Smooth muscle cell (in vitro differentiated cells): ENCODE measurements around the gene UBE2O. TPM values are rescaled to one million over a fixed set of nuclear protein-coding genes. Genes with fewer than 3 reads are reported as not detected.
A peak's percentile ranks its signal among the peaks of the same experiment; 100 is the strongest.

Experiments used
- DNase-seq: peaks from one replicate; lab custom pipeline; 2025; ENCODE audit not compliant: unreplicated experiment; lab: John Stamatoyannopoulos, UW
- H2AFZ ChIP-seq: fragments of 200-600 bp; sonication (generic); 2 replicates; pipeline ENCODE4 v1.6.0; 2016; ENCODE audit warnings: antibody characterized with exemption, low read depth, mild to moderate bottlenecking
- H3F3A ChIP-seq: fragments of 200-600 bp; sonication (generic); 2 replicates; pipeline ENCODE4 v1.6.0; 2017; ENCODE audit warnings: antibody characterized with exemption, low read depth
- H3K27ac ChIP-seq: fragments of 200-600 bp; sonication (generic); 2 replicates; pipeline ENCODE4 v1.5.1; 2016; ENCODE audit warnings: low read depth, mild to moderate bottlenecking
- H3K27me3 ChIP-seq: fragments of 200-600 bp; sonication (generic); 2 replicates; pipeline ENCODE4 v1.6.1; 2016; ENCODE audit warnings: low read depth, mild to moderate bottlenecking
- H3K36me3 ChIP-seq: fragments of 200-600 bp; sonication (generic); 2 replicates; pipeline ENCODE4 v1.5.1; 2016; ENCODE audit warnings: low read depth
- H3K4me1 ChIP-seq: fragments of 200-600 bp; sonication (generic); 2 replicates; pipeline ENCODE4 v1.5.1; 2016; ENCODE audit warnings: low read depth
- H3K4me2 ChIP-seq: fragments of 200-600 bp; sonication (generic); 2 replicates; pipeline ENCODE4 v1.6.0; 2016; ENCODE audit warnings: mild to moderate bottlenecking
- H3K4me3 ChIP-seq: fragments of 200-600 bp; sonication (generic); 2 replicates; pipeline ENCODE4 v1.5.1; 2016; ENCODE audit warnings: mild to moderate bottlenecking
- H3K79me2 ChIP-seq: fragments of 200-600 bp; sonication (generic); 2 replicates; pipeline ENCODE4 v1.6.0; 2016; ENCODE audit warnings: low read depth, mild to moderate bottlenecking
- H3K9ac ChIP-seq: fragments of 200-600 bp; sonication (generic); 2 replicates; pipeline ENCODE4 v1.6.0; 2016; ENCODE audit warnings: low read depth
- H3K9me3 ChIP-seq: fragments of 200-600 bp; sonication (generic); replicated peaks from 2 replicates; pipeline ENCODE4 v1.5.1; 2016; ENCODE audit warnings: low read depth
- H4K20me1 ChIP-seq: fragments of 200-600 bp; sonication (generic); 2 replicates; pipeline ENCODE4 v1.6.0; 2016; ENCODE audit warnings: low read depth
- CTCF ChIP-seq: fragments of 200-600 bp; sonication (generic); IDR thresholded peaks from 2 replicates; pipeline ENCODE4 v1.5.1; 2017; ENCODE audit warnings: borderline replicate concordance, mild to moderate bottlenecking, antibody characterized with exemption; ENCODE audit not compliant: insufficient read depth, poor library complexity, severe bottlenecking
- WGBS: methylation state at CpG from one replicate; pipeline ENCODE4 v1.1.7; 2016; ENCODE audit warnings: low lambda C conversion rate; 5-methylcytosine and 5-hydroxymethylcytosine counted together
- polyA plus RNA-seq: library from polyadenylated mRNA; unstranded; fragments of >200 nt; fragmentation: Nextera tagmentation; extraction: Ambion mirVana; gene quantifications from 2 replicates; pipeline ENCODE4 v1.2.1, GENCODE V29; 2016
- total RNA-seq: library from RNA; depleted of rRNA; stranded (reverse); fragments of >200 nt; gene quantifications from 2 replicates; pipeline ENCODE4 v1.2.3, GENCODE V29; 2014

UBE2O gene
- total and polyA plus RNA-seq, 2 experiments from 2014 or later: 10.1 to 12.1 TPM

- H3K4me3 ChIP-seq: peak overlapping the region; percentile 84
- H4K20me1 ChIP-seq: peaks cover 16% of the 10 kb centered on the region
- H3K36me3 ChIP-seq: no peaks in the 10 kb centered on the region
- H3K27ac ChIP-seq: peak overlapping the region; percentile 89
- TF ChIP-seq CTCF: no peak
- no peaks in the 10 kb centered on the region for H3K79me2 ChIP-seq
- H3F3A ChIP-seq: peaks cover 6% of the 10 kb centered on the region
- peak overlapping the region; percentile 99 for H3K4me2 ChIP-seq
- peak overlapping the region; percentile 91 for H2AFZ ChIP-seq
- DNase-seq: peak; percentile 47
- H3K9ac ChIP-seq: peak overlapping the region; percentile 90
- no peaks in the 10 kb centered on the region for H3K27me3 ChIP-seq
- H3K4me1 ChIP-seq: peaks cover 13% of the 10 kb centered on the region
- WGBS: 0% methylated on average over 15 of the region's 21 CpGs
- H3K9me3 ChIP-seq: no peaks in the 10 kb centered on the region
Measured at GRCh38 chr17:76382351-76382802, 70.6 kb downstream of the UBE2O start.

GRCh38 chr17:76381633-76382350 lies 71.2 kb downstream of the UBE2O start:
- H3F3A ChIP-seq: peaks cover 6% of the 10 kb centered on the region
- no peak overlapping the region for H3K4me3 ChIP-seq
- no peaks in the 10 kb centered on the region for H3K36me3 ChIP-seq
- no peak for DNase-seq
- peaks cover 13% of the 10 kb centered on the region for H3K4me1 ChIP-seq
- WGBS: 53% methylated on average over 17 of the region's 19 CpGs
- H3K9ac ChIP-seq: peak overlapping the region; percentile 90
- peak overlapping the region; percentile 99 for H3K4me2 ChIP-seq
- peaks cover 10% of the 10 kb centered on the region for H4K20me1 ChIP-seq
- H2AFZ ChIP-seq: no peak overlapping the region
- H3K79me2 ChIP-seq: no peaks in the 10 kb centered on the region
- H3K9me3 ChIP-seq: no peaks in the 10 kb centered on the region
- peak overlapping the region; percentile 89 for H3K27ac ChIP-seq
- no peaks in the 10 kb centered on the region for H3K27me3 ChIP-seq
- no peak for TF ChIP-seq CTCF

- WGBS: 96% methylated on average over 21 of the region's 21 CpGs
Measured at GRCh38 chr17:76379646-76380376, 73.1 kb downstream of the UBE2O start.

More at GRCh38 chr17:76379646-76380376, 73.1 kb downstream of the UBE2O start:
- Histone ChIP-seq H3K79me2 (no peaks in the 10 kb centered on the region), H3K9ac (no peak overlapping the region), H3K27me3 (no peaks in the 10 kb centered on the region), H3K4me1 (peaks cover 13% of the 10 kb centered on the region), H3K36me3 (no peaks in the 10 kb centered on the region), H2AFZ (no peak overlapping the region), H3K27ac (no peak overlapping the region), H3K4me3 (no peak overlapping the region), H3K9me3 (no peaks in the 10 kb centered on the region), H3F3A (no peaks in the 10 kb centered on the region), H3K4me2 (no peak overlapping the region), H4K20me1 (no peaks in the 10 kb centered on the region)
- no peak for TF ChIP-seq CTCF
- no peak for DNase-seq
